Endothelial cell of umbilical vein (primary cell): ENCODE measurements around the gene ITPR1.
A peak's percentile ranks its signal among the peaks of the same experiment; 100 is the strongest.

Experiments used
- CTCF ChIP-seq, 2 donors: IDR thresholded peaks; 1 replicate in 1 of 2; 2 replicates in 1 of 2; pipeline ENCODE4 v1.5.1; 2011; ENCODE audit warnings: low read length in 2 of 2, mild to moderate bottlenecking in 2 of 2, moderate library complexity in 2 of 2, control low read depth in 1 of 2, inconsistent platforms in 1 of 2, low read depth in 1 of 2; ENCODE audit not compliant: insufficient read depth in 1 of 2; ENCODE audit errors: extremely low read depth in 1 of 2
- POLR2AphosphoS5 ChIP-seq: IDR thresholded peaks from 2 replicates; pipeline ENCODE4 v1.6.1; 2012; ENCODE audit warnings: low read depth, mild to moderate bottlenecking, control low read depth, low read length, moderate library complexity; ENCODE audit not compliant: insufficient read depth
- TF ChIP-seq, protein P1 (sequence below): IDR thresholded peaks from 2 replicates; pipeline ENCODE4 v1.6.1; 2011; ENCODE audit not compliant: insufficient read depth, insufficient read length

GRCh38 chr3:4656059-4656458, 162.9 kb downstream of the ITPR1 start:
- peak; percentile 91 to 92 for TF ChIP-seq CTCF (IDR thresholded peaks at IDR 0.05; ENCODE audit: extremely low read depth in 1 of 2, insufficient read depth in 1 of 2, low read depth in 1 of 2, low read length in 2 of 2)
- TF ChIP-seq POLR2AphosphoS5, result no peak
- TF ChIP-seq, protein P1, sequence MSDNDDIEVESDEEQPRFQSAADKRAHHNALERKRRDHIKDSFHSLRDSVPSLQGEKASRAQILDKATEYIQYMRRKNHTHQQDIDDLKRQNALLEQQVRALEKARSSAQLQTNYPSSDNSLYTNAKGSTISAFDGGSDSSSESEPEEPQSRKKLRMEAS, result no peak
